ENCODE measurements around the gene PLSCR5.

GRCh38 chr3:146640361-146640760, 35.2 kb upstream of the PLSCR5 start:
- TF ChIP-seq REST (IDR thresholded peaks at IDR 0.05) (no peak), CTCF (IDR thresholded peaks at IDR 0.05; ENCODE audit: low read depth, low read length, missing input control) (no peak), RAD21 (IDR thresholded peaks at IDR 0.05) (no peak), JUND (IDR thresholded peaks at IDR 0.05) (no peak), TAF1 (conservative IDR thresholded peaks at IDR 0.05) (no peak), SP1 (IDR thresholded peaks at IDR 0.05) (no peak), ATF3 (IDR thresholded peaks at IDR 0.05) (no peak), MAX (IDR thresholded peaks at IDR 0.05) (no peak), HNF4A (conservative IDR thresholded peaks at IDR 0.05) (no peak), NR2F2 (IDR thresholded peaks at IDR 0.05) (no peak), RXRA (IDR thresholded peaks at IDR 0.05) (no peak), GABPA (IDR thresholded peaks at IDR 0.05 in 1 of 2, conservative IDR thresholded peaks at IDR 0.05 in 1 of 2) (no peak), YY1 (IDR thresholded peaks at IDR 0.05) (no peak)

All from liver (tissue), 3 donors.